Esophagus muscularis mucosa (tissue), 4 donors: ENCODE measurements around the gene GFRAL. TPM values are rescaled to one million over a fixed set of nuclear protein-coding genes. Genes with fewer than 3 reads are reported as not detected.

ENCODE experiments used
- DNase-seq: peaks from one replicate; pipeline ENCODE4 v3.0.0-alpha.2; 2017; ENCODE audit errors: extremely low spot score
- H3K27ac ChIP-seq, 4 donors: fragments of 200-600 bp; sonication (generic); replicated peaks in 1 of 4; 1 replicate in 3 of 4; 2 replicates in 1 of 4; pipeline ENCODE4 v1.5.1; 2016 to 2019; ENCODE audit warnings: mild to moderate bottlenecking in 1 of 4
- H3K27me3 ChIP-seq, 4 donors: fragments of 200-600 bp; sonication (generic); one replicate each; pipeline versions ENCODE4 v1.5.1 to v1.6.0; 2016 to 2019
- H3K36me3 ChIP-seq, 4 donors: fragments of 200-600 bp; sonication (generic); one replicate each; pipeline ENCODE4 v1.5.1; 2016 to 2019
- H3K4me1 ChIP-seq, 4 donors: fragments of 200-600 bp; sonication (generic); one replicate each; pipeline ENCODE4 v1.5.1; 2016 to 2019
- H3K4me3 ChIP-seq, 4 donors: fragments of 200-600 bp; sonication (generic); 1 replicate in 2 of 4; 2 replicates in 2 of 4; pipeline ENCODE4 v1.5.1; 2016 to 2019; ENCODE audit warnings: mild to moderate bottlenecking in 4 of 4, moderate library complexity in 1 of 4
- H3K9me3 ChIP-seq, 4 donors: fragments of 200-600 bp; sonication (generic); 1 replicate in 3 of 4; 2 replicates in 1 of 4; pipeline ENCODE4 v1.5.1; 2016 to 2019
- EP300 ChIP-seq: sonication (generic); formaldehyde crosslinking; IDR thresholded peaks from one replicate; pipeline ENCODE4 v1.6.1; 2017; ENCODE audit warnings: antibody characterized with exemption
- POLR2A ChIP-seq: fragments of 450-650 bp; IDR thresholded peaks from one replicate; pipeline ENCODE4 v1.6.1; 2017; ENCODE audit warnings: antibody characterized with exemption, moderate library complexity, mild to moderate bottlenecking, low read depth
- POLR2AphosphoS5 ChIP-seq, 2 donors: sonication (generic); formaldehyde crosslinking; IDR thresholded peaks; one replicate each; pipeline ENCODE4 v1.6.1; 2017; ENCODE audit warnings: antibody characterized with exemption in 2 of 2
- WGBS: methylation state at CpG from one replicate; pipeline ENCODE4 v1.1.5; 2018; 5-methylcytosine and 5-hydroxymethylcytosine counted together
- intact Hi-C: fragments of 100-400 bp; cut with DNase I; formaldehyde crosslinking; loops from one replicate; pipeline ENCODE4 v1.15.1; 2023
- total RNA-seq, 4 donors: library from RNA; depleted of rRNA; stranded (reverse); fragments of >200 nt; gene quantifications; one replicate each; pipeline versions ENCODE4 v1.1.0 to v1.2.1, GENCODE V29; 2016
- TF ChIP-seq, protein P1 (sequence below), 3 experiments: fragments of 200-600 bp in 2 of 3; fragments of 450-650 bp in 1 of 3; sonication (generic) in 2 of 3; IDR thresholded peaks; one replicate each; pipeline ENCODE4 v1.5.1; 2017 to 2019; ENCODE audit warnings: antibody characterized with exemption in 3 of 3, mild to moderate bottlenecking in 2 of 3, moderate library complexity in 1 of 3

The GFRAL gene
- total RNA-seq, 4 donors from 2014 or later: not detected

DNA sequence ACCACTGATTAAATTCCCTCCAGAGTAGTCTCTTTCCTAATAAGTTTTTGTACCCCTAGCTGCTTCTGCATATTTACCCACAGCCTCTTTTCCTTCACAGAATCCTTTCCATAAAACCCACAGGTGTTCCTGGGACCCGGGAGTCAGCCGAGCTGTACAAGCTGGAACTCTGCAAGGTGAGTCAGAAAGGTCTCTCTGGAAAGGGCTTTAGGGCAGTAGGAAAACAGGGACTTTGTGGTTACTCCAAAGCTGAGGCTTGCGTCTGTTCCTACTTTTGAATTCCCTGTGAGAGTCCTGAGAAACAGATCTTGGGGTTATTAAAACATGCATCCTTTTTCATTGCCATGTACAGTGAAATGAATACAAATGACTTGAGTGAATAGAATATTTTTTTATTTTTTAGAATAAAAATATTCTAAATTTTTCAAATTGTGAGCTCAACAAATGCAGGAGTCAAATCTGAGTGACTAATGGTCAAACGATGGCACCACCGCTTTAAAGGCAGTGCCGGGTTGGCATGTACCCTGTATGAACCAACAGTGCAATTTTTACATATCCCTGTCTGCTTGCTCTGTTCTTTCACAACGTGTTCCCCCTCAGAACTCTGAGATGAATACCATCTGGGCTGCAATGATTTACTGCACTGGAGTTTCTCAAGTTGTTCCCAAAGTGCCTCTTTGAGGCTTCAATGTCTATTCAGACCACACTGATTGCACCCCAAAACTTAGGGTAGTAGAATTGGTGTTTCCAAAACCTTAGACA is 78.4 kb downstream of the GFRAL start:
- Histone ChIP-seq H3K4me3 (no peak overlapping the region), H3K27me3 (no peaks in the 10 kb centered on the region), H3K27ac (no peak overlapping the region), H3K9me3 (no peaks in the 10 kb centered on the region), H3K36me3 (no peaks in the 10 kb centered on the region), H3K4me1 (no peaks in the 10 kb centered on the region)
- intact Hi-C loops: no loop called here
- 60% methylated on average over 7 of the region's 7 CpGs for WGBS
- no peak for TF ChIP-seq POLR2AphosphoS5 (IDR thresholded peaks at IDR 0.05)
- no peak for TF ChIP-seq POLR2A
- TF ChIP-seq, protein P1, sequence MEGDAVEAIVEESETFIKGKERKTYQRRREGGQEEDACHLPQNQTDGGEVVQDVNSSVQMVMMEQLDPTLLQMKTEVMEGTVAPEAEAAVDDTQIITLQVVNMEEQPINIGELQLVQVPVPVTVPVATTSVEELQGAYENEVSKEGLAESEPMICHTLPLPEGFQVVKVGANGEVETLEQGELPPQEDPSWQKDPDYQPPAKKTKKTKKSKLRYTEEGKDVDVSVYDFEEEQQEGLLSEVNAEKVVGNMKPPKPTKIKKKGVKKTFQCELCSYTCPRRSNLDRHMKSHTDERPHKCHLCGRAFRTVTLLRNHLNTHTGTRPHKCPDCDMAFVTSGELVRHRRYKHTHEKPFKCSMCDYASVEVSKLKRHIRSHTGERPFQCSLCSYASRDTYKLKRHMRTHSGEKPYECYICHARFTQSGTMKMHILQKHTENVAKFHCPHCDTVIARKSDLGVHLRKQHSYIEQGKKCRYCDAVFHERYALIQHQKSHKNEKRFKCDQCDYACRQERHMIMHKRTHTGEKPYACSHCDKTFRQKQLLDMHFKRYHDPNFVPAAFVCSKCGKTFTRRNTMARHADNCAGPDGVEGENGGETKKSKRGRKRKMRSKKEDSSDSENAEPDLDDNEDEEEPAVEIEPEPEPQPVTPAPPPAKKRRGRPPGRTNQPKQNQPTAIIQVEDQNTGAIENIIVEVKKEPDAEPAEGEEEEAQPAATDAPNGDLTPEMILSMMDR (IDR thresholded peaks at IDR 0.05): no peak
- no peak for TF ChIP-seq EP300
- no peak for DNase-seq

DNA sequence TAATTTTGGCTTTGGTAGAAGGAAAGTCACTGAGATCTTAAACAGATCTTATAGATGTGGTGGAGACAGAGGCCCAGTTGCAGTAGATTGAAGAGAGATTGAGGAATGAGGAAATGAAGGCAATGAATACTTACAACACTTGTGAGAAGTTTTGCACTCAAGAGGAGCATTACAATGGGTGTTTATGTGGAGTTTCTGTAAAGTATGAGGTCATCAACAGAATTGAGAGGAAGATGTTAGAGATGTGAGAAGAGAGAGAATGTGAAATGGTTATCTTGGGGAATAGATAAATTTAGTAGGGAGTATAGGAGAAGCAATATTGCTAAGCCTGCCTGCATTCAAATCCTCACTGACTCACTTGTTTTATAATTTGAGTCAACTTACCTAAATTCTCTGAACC is 83.4 kb downstream of the GFRAL start:
- no peak for DNase-seq
- intact Hi-C loops: no loop called here
- no peak overlapping the region for H3K4me3 ChIP-seq
- H3K4me1 ChIP-seq: no peaks in the 10 kb centered on the region
- no peak overlapping the region for H3K27ac ChIP-seq
- no peaks in the 10 kb centered on the region for H3K36me3 ChIP-seq
- H3K27me3 ChIP-seq: no peaks in the 10 kb centered on the region
- TF ChIP-seq, protein P1 (IDR thresholded peaks at IDR 0.05): no peak
- no peak for TF ChIP-seq POLR2A
- no peaks in the 10 kb centered on the region for H3K9me3 ChIP-seq

DNA sequence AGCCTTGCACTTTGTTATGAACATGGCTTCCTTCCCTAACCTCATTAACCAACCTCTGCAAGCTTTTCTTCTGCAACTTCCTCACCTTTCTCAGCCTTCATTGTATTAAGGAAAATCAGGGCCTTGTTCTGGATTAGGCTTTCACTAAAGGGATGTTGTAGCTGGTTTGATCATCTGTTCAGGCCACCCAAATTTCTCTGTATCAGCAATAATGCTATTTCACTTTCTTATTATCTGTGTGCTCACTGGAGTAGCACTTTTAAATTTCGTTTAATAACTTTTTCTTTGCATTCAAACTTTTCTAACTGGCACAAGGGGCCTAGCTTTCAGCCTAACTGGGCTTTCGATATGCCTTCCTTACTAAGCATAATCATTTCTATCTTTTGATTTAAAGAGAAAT is 96.7 kb downstream of the GFRAL start:
- H3K27me3 ChIP-seq: no peaks in the 10 kb centered on the region
- intact Hi-C loops: no loop called here
- no peaks in the 10 kb centered on the region for H3K9me3 ChIP-seq
- DNase-seq: no peak
- WGBS: 77% methylated on average over 2 of the region's 2 CpGs
- H3K4me3 ChIP-seq: no peak overlapping the region
- no peaks in the 10 kb centered on the region for H3K4me1 ChIP-seq
- TF ChIP-seq, protein P1 (IDR thresholded peaks at IDR 0.05): no peak
- TF ChIP-seq POLR2A (no peak), POLR2AphosphoS5 (IDR thresholded peaks at IDR 0.05) (no peak), EP300 (no peak)
- no peaks in the 10 kb centered on the region for H3K36me3 ChIP-seq
- no peak overlapping the region for H3K27ac ChIP-seq

DNA sequence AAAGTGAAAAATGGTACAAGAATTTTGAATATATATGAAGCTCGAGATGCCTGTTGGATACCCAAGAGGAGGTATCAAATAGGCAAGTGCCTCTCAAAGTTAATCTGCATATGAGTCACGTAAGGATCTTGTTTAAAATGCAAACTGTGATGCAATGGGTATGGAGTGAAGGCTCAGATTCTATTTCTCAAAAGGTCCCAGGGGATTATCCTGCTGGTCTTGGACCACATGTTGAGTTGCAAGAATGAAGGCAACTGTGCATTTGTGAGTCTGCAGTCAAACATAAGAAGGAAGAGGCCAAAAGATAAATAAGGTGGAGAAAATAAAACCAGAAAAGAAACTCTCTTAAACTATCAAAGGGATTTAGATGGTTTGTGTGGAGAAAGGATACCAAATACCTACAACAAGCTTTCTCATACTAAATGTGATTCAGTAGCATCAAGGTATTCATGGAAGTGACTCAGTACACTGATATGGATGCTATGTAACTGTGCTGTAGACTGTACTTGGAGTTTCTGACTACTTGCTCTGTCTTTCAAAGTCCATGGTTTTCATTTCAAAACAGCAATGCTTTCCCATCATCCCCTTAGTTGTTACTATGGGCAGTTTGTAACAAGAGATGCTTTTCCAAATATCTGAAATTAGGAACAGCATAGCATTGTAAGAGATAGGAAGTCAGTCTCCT is 106.3 kb downstream of the GFRAL start:
- no peaks in the 10 kb centered on the region for H3K36me3 ChIP-seq
- TF ChIP-seq, protein P1 (IDR thresholded peaks at IDR 0.05): no peak
- TF ChIP-seq POLR2A (no peak), EP300 (no peak), POLR2AphosphoS5 (IDR thresholded peaks at IDR 0.05) (no peak)
- no peak overlapping the region for H3K27ac ChIP-seq
- intact Hi-C loops: no loop called here
- H3K4me3 ChIP-seq: no peak overlapping the region
- 76% methylated on average over 2 of the region's 2 CpGs for WGBS
- H3K27me3 ChIP-seq: no peaks in the 10 kb centered on the region
- no peak for DNase-seq
- no peaks in the 10 kb centered on the region for H3K4me1 ChIP-seq
- H3K9me3 ChIP-seq: no peaks in the 10 kb centered on the region
